Measurements from ENCODE around the gene TCF12.

TCF12 gene

DNA sequence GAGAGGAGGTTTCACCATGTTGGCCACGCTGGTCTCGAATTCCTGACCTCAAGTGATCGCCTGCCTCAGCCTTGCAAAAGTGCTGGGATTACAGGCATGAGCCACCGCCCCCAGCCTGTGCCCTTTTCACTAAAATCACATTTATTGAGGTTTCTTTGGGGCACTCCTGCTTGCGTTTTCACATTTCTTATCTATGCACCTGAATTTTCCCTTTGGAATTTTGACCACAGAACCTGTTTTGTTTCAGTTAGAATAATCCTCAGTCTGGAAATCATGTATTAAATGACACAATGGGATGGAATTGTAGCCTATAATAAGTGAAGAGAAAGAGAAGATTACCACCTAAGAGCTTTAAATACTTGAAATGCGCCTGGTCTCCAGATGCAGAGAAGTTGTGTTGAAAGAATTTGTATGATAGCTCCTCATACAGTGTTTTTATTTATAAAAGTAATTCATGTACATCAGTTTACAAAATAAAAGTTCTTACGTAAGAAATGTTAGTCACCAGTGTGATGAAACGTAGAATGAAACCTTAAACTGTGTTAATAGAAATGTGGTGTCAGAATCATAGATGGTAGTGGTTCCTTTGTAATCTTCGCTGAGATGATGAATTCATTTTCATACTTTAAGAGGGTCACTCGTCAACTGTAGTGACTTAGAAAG lies 107.0 kb downstream of the TCF12 start:
- no peaks in the 10 kb centered on the region for H3K36me3 ChIP-seq (ENCODE audit: insufficient read depth, insufficient read length, low read length)
- H3K27me3 ChIP-seq (ENCODE audit: insufficient read depth, insufficient read length): no peaks in the 10 kb centered on the region

DNA sequence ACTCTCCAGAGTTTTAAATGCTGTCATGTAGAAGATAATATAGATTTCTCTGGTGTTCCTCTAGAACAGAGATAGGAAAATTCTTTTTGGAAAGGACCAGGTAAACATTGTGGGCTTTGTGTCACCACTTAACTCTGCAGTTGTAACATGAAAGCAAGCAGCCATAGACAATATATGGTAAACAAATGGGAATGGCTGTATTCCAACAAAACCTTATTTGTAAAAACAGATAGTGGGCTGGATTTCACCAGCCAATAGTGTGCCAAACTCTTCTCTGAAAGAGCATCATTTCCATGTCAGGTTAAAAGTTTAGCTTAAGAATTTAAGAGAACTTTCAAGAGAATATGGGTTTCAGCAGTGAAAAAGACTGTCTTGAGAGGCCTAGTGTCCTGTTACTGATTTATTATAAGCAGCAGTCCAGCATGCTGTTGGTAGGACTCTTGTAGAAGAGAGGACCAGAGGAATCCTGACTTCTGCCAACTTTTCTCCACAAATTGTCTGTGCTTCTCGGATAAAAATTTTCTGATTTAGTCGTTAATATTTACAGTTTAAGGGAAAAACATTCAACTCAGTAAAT lies 107.7 kb downstream of the TCF12 start:
- H3K4me1 ChIP-seq (ENCODE audit: insufficient read depth, insufficient read length): no peaks in the 10 kb centered on the region
- H3K9ac ChIP-seq (ENCODE audit: insufficient read length, low read depth): no peak overlapping the region
- peaks cover 7% of the 10 kb centered on the region for H3K9me3 ChIP-seq (ENCODE audit: insufficient read depth, low read length)
- no peaks in the 10 kb centered on the region for H3K36me3 ChIP-seq (ENCODE audit: insufficient read depth, insufficient read length, low read length)
- H3K27me3 ChIP-seq (ENCODE audit: insufficient read depth, insufficient read length): no peaks in the 10 kb centered on the region
- TF ChIP-seq SUZ12 (IDR thresholded peaks at IDR 0.05; ENCODE audit: extremely low read depth, insufficient read depth, insufficient read length) (no peak), ZNF274 (IDR thresholded peaks at IDR 0.05; ENCODE audit: low read depth, low read length) (no peak), YY1 (IDR thresholded peaks at IDR 0.05; ENCODE audit: insufficient read depth, insufficient read length) (no peak)
- no peak for DNase-seq (ENCODE audit: low read depth, low spot score)
- no peak overlapping the region for H3K4me3 ChIP-seq (ENCODE audit: insufficient read length, low read depth)

More for the DNA sequence above, 107.0 kb downstream of the TCF12 start:
- no peak for DNase-seq (ENCODE audit: low read depth, low spot score)
- H3K4me3 ChIP-seq (ENCODE audit: insufficient read length, low read depth): no peak overlapping the region
- H3K9me3 ChIP-seq (ENCODE audit: insufficient read depth, low read length): peaks cover 7% of the 10 kb centered on the region
- TF ChIP-seq SUZ12 (IDR thresholded peaks at IDR 0.05; ENCODE audit: extremely low read depth, insufficient read depth, insufficient read length): no peak
- no peak for TF ChIP-seq YY1 (IDR thresholded peaks at IDR 0.05; ENCODE audit: insufficient read depth, insufficient read length)
- no peak for TF ChIP-seq ZNF274 (IDR thresholded peaks at IDR 0.05; ENCODE audit: low read depth, low read length)
- H3K4me1 ChIP-seq (ENCODE audit: insufficient read depth, insufficient read length): no peaks in the 10 kb centered on the region
- no peak overlapping the region for H3K9ac ChIP-seq (ENCODE audit: insufficient read length, low read depth)

DNA sequence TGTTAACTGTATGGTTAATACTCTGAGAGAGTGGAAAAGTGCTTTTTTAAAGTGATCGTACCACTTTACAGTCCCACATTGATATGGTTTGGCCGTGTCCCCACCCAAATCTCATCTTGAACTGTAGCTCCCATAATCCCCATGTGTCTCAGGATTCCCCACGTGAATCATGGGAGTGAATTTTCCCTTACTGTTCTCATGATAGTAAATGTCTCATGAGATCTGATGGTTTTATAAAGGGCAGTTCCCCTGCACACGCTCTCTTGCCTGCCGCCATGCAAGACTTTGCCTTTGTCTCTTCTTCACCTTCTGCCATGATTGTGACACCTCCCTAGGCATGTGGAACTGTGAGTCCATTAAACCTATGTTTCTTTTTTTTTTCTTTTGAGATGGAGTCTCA lies 109.2 kb downstream of the TCF12 start:
- H3K9me3 ChIP-seq (ENCODE audit: insufficient read depth, low read length): peaks cover 7% of the 10 kb centered on the region
- H3K4me3 ChIP-seq (ENCODE audit: insufficient read length, low read depth): no peak overlapping the region
- TF ChIP-seq ZNF274 (IDR thresholded peaks at IDR 0.05; ENCODE audit: low read depth, low read length) (no peak), YY1 (IDR thresholded peaks at IDR 0.05; ENCODE audit: insufficient read depth, insufficient read length) (no peak), SUZ12 (IDR thresholded peaks at IDR 0.05; ENCODE audit: extremely low read depth, insufficient read depth, insufficient read length) (no peak)
- no peak overlapping the region for H3K9ac ChIP-seq (ENCODE audit: insufficient read length, low read depth)
- H3K27me3 ChIP-seq (ENCODE audit: insufficient read depth, insufficient read length): no peaks in the 10 kb centered on the region
- no peak for DNase-seq (ENCODE audit: low read depth, low spot score)
- no peaks in the 10 kb centered on the region for H3K4me1 ChIP-seq (ENCODE audit: insufficient read depth, insufficient read length)
- no peaks in the 10 kb centered on the region for H3K36me3 ChIP-seq (ENCODE audit: insufficient read depth, insufficient read length, low read length)

DNA sequence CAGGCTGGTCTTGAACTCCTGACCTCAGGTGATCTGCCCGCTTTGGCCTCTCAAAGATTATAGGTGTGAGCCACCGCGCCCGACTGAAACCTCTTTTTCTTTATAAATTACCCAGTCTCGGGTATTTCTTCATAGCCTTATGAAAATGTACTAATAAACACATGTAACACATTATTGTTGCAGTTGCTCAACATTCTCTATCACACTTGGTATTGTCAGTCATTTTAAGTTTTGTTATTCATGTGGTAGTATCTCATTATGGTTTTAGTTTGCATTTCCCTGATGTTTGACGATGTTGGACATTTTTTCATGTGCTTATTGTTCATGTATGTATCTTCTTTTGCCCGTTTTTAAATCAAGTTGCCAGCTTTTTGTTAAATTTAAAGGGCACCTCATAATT lies 109.7 kb downstream of the TCF12 start:
- H3K9me3 ChIP-seq (ENCODE audit: insufficient read depth, low read length): peaks cover 7% of the 10 kb centered on the region
- TF ChIP-seq SUZ12 (IDR thresholded peaks at IDR 0.05; ENCODE audit: extremely low read depth, insufficient read depth, insufficient read length): no peak
- no peak for TF ChIP-seq ZNF274 (IDR thresholded peaks at IDR 0.05; ENCODE audit: low read depth, low read length)
- TF ChIP-seq YY1 (IDR thresholded peaks at IDR 0.05; ENCODE audit: insufficient read depth, insufficient read length): no peak
- no peak for DNase-seq (ENCODE audit: low read depth, low spot score)
- no peak overlapping the region for H3K4me3 ChIP-seq (ENCODE audit: insufficient read length, low read depth)
- no peak overlapping the region for H3K9ac ChIP-seq (ENCODE audit: insufficient read length, low read depth)
- H3K4me1 ChIP-seq (ENCODE audit: insufficient read depth, insufficient read length): no peaks in the 10 kb centered on the region
- H3K27me3 ChIP-seq (ENCODE audit: insufficient read depth, insufficient read length): no peaks in the 10 kb centered on the region
- no peaks in the 10 kb centered on the region for H3K36me3 ChIP-seq (ENCODE audit: insufficient read depth, insufficient read length, low read length)

DNA sequence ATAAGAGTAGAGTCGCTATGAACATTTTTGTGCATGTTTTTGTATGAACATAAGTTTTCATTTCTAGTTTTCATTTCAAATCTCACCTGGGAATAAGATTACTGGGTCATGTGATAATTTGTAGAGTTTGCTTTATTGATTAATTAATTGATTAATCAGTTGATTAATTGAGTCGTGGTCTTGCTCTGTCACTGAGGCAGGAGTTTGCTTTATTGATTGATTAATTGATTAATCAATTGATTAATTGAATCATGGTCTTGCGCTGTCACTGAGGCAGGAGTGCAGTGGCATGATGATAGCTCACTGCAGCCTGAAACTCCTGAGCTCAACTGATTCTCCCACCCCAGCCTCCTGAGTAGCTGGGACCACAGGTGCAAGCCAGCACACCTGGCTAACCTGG lies 111.6 kb downstream of the TCF12 start:
- Histone ChIP-seq H3K9me3 (ENCODE audit: insufficient read depth, low read length) (no peaks in the 10 kb centered on the region; the same call in 1 of the 2 replicates), H3K36me3 (ENCODE audit: insufficient read depth, insufficient read length, low read length) (no peaks in the 10 kb centered on the region), H3K27me3 (ENCODE audit: insufficient read depth, insufficient read length) (no peaks in the 10 kb centered on the region), H3K4me1 (ENCODE audit: insufficient read depth, insufficient read length) (no peaks in the 10 kb centered on the region), H3K4me3 (ENCODE audit: insufficient read length, low read depth) (no peak overlapping the region), H3K9ac (ENCODE audit: insufficient read length, low read depth) (no peak overlapping the region)
- DNase-seq (ENCODE audit: low read depth, low spot score): no peak
- no peak for TF ChIP-seq YY1 (IDR thresholded peaks at IDR 0.05; ENCODE audit: insufficient read depth, insufficient read length)
- no peak for TF ChIP-seq SUZ12 (IDR thresholded peaks at IDR 0.05; ENCODE audit: extremely low read depth, insufficient read depth, insufficient read length)
- TF ChIP-seq ZNF274 (IDR thresholded peaks at IDR 0.05; ENCODE audit: low read depth, low read length): no peak

DNA sequence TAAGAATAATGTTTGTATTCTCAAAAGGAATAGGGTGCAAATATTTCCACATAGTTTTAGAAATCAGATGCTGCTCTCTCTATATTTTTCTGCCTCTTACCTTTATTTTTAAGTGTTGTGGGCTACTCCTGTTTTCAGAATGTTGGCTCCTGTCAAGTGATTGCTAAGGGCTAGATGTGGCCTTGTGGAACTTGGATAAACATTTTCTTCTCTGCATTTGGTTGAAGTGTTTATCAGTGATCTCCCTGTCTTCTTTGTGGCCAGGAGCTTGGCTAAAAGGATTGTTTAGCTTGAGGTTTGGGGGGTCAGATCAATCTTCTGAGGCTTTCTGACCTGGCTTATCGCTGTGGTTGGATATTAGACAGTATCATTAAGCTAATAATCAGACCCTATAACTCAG lies 112.6 kb downstream of the TCF12 start:
- Histone ChIP-seq H3K9me3 (ENCODE audit: insufficient read depth, low read length) (no peaks in the 10 kb centered on the region; the same call in 1 of the 2 replicates), H3K4me3 (ENCODE audit: insufficient read length, low read depth) (no peak overlapping the region), H3K9ac (ENCODE audit: insufficient read length, low read depth) (no peak overlapping the region), H3K36me3 (ENCODE audit: insufficient read depth, insufficient read length, low read length) (no peaks in the 10 kb centered on the region), H3K27me3 (ENCODE audit: insufficient read depth, insufficient read length) (no peaks in the 10 kb centered on the region), H3K4me1 (ENCODE audit: insufficient read depth, insufficient read length) (no peaks in the 10 kb centered on the region)
- DNase-seq (ENCODE audit: low read depth, low spot score): no peak
- TF ChIP-seq SUZ12 (IDR thresholded peaks at IDR 0.05; ENCODE audit: extremely low read depth, insufficient read depth, insufficient read length) (no peak), ZNF274 (IDR thresholded peaks at IDR 0.05; ENCODE audit: low read depth, low read length) (no peak), YY1 (IDR thresholded peaks at IDR 0.05; ENCODE audit: insufficient read depth, insufficient read length) (no peak)

DNA sequence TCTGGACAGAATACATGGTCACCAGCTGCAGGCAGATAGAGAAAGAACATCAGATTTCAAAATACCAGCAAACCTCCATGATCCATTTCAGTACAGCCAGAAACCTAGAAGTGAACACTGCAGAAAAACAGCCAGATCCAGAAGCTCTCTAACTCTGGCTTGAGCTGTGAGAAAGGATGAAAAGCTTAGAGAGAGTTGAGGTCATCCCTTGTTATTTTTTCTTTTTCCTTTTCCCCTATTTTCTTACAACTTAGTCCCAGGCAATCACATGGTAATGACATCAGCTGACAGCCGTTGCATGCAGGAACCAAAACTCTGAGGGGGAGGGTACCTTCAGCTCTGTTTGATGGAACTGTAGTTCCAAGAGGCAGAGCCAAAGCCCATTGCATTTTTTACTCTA lies 113.2 kb downstream of the TCF12 start:
- no peak for TF ChIP-seq ZNF274 (IDR thresholded peaks at IDR 0.05; ENCODE audit: low read depth, low read length)
- TF ChIP-seq SUZ12 (IDR thresholded peaks at IDR 0.05; ENCODE audit: extremely low read depth, insufficient read depth, insufficient read length): no peak
- TF ChIP-seq YY1 (IDR thresholded peaks at IDR 0.05; ENCODE audit: insufficient read depth, insufficient read length): no peak
- peak; percentile 56 for DNase-seq (ENCODE audit: low read depth, low spot score)

More for the DNA sequence above, 113.2 kb downstream of the TCF12 start:
- Histone ChIP-seq H3K4me1 (ENCODE audit: insufficient read depth, insufficient read length) (no peaks in the 10 kb centered on the region), H3K9me3 (ENCODE audit: insufficient read depth, low read length) (no peaks in the 10 kb centered on the region; the same call in 1 of the 2 replicates), H3K27me3 (ENCODE audit: insufficient read depth, insufficient read length) (no peaks in the 10 kb centered on the region), H3K9ac (ENCODE audit: insufficient read length, low read depth) (no peak overlapping the region), H3K4me3 (ENCODE audit: insufficient read length, low read depth) (no peak overlapping the region), H3K36me3 (ENCODE audit: insufficient read depth, insufficient read length, low read length) (no peaks in the 10 kb centered on the region)
